ENCODE measurements around the gene SEMA3D. TPM values are rescaled to one million over a fixed set of nuclear protein-coding genes. Genes with fewer than 3 reads are reported as not detected.

Gene SEMA3D
- total RNA-seq, result 1.4 TPM

- peak; percentile 51 for DNase-seq (ENCODE audit: low spot score)
Measured at GRCh38 chr7:85186521-85187241, at the start of gene SEMA3D. Gene SEMA3D (minus strand): TSS chr7:85187056. CDS start chr7:85121891, 65,165 bp downstream.

DNA sequence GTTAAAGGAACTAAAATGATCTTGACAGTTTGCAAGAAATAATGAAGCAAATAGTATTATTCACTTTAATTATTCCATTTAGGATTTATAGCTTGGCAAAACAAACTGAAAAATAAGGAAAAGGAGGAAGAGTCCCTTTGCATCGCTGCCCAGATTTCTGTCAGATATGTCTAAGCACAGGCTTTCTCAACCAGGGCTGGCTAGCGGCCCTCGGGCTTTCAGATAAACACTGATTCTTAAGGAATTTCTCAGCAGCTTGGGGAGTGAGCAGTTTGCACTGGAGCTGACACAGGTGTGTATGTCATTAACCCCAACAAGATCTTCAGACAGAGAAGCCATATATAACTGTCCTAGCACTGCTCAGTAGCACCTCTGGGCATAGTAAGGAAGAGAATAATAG lies 47.9 kb upstream of the SEMA3D start:
- DNase-seq (ENCODE audit: low spot score), result no peak

- no peak for DNase-seq (ENCODE audit: low spot score)
Measured at GRCh38 chr7:85232068-85232467, 45.2 kb upstream of the SEMA3D start.

GRCh38 chr7:85230623-85231022 lies 43.8 kb upstream of the SEMA3D start:
- no peak for DNase-seq (ENCODE audit: low spot score)

- DNase-seq (ENCODE audit: low spot score), result no peak
Measured at GRCh38 chr7:85229544-85229943, 42.7 kb upstream of the SEMA3D start.

- DNase-seq (ENCODE audit: low spot score), result no peak
Measured at GRCh38 chr7:85226361-85227085, 39.7 kb upstream of the SEMA3D start.

DNA sequence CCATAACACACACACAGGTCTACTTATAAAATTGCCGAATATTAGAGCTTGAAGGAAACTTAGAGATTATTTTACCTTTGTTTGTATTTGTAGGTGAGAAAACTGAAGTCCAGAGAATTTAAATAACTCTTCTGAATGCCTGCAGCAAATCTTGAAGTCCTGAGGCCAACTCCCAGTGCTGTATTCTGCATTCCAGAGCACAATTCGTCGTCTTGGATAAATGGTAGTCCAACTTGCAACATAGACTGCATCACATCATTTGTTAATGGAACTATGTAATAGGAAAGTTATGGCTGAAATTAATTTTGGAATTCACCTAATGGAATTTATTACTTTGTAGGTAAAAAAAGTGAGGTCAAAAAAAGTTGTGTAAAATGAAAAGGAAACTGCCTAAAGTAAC lies 37.3 kb upstream of the SEMA3D start:
- DNase-seq (ENCODE audit: low spot score), result no peak

GRCh38 chr7:85222522-85222921 lies 35.7 kb upstream of the SEMA3D start:
- no peak for DNase-seq (ENCODE audit: low spot score)

- no peak for DNase-seq (ENCODE audit: low spot score)
Measured at GRCh38 chr7:85221796-85222195, 34.9 kb upstream of the SEMA3D start.

DNA sequence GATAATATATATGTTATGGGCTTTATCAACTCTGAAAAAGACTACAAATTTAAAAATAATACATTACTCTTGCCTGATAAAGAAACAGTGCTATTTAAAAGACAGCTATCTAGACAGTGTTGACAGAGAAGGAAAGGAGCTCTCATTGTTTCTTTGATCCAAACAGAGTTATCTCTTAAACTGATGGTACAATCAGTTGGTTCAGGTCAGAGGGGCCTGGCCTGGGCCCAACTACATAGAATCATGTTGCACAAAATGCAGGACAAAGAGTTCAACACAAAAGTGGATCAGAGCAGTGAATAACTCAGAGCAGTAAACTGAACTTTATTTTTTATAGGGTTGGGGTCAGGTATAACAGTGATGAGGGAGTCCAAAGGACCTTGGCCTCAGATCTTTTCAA lies 33.8 kb upstream of the SEMA3D start:
- DNase-seq (ENCODE audit: low spot score), result no peak

DNA sequence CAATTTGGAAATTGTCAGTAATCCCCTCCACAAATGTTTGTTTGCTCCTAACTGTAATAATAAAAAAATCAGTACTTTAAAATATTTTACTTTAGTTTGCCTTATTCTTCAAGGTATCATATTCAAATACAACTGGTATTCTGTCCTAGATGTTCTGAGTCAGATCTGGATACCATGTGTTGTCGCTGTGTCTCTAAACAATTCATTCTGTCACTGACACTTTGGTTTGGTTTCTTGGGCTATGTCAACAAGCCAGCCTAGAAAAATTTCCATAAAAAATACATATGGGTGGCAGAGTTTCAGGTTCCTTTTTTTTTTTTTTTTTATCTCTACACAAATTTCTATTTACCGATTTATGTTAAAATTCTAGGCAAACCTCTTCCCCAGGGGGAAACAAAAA lies 33.2 kb upstream of the SEMA3D start:
- no peak for DNase-seq (ENCODE audit: low spot score)

- DNase-seq (ENCODE audit: low spot score), result no peak
Measured at GRCh38 chr7:85217085-85217484, 30.2 kb upstream of the SEMA3D start.

- DNase-seq (ENCODE audit: low spot score), result no peak
Measured at GRCh38 chr7:85215098-85215497, 28.2 kb upstream of the SEMA3D start.

GRCh38 chr7:85213500-85213899 lies 26.6 kb upstream of the SEMA3D start:
- DNase-seq (ENCODE audit: low spot score), result no peak

DNA sequence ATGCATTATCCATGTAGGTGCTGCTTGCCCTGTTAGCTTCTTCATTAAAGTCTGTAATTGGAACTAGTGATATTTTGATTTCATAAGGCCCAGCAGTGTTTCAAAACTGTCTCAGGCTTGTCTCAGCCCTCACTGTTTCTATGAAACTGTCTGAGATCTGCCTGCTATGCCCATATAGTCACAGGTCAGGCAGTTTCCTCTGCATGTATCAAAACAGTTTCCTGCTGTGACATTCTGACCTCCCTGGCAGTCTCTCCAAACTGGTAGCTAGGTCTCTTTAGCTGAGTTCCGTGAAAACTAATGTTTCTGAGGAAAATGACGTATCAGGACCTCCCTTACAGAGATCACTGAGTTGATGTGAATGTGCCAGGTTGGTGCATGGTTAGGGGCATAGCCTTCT lies 18.9 kb upstream of the SEMA3D start:
- no peak for DNase-seq (ENCODE audit: low spot score)

GRCh38 chr7:85204496-85204895 lies 17.6 kb upstream of the SEMA3D start:
- DNase-seq (ENCODE audit: low spot score), result no peak

GRCh38 chr7:85204061-85204460 lies 17.2 kb upstream of the SEMA3D start:
- DNase-seq (ENCODE audit: low spot score), result no peak

GRCh38 chr7:85201209-85201608 lies 14.4 kb upstream of the SEMA3D start:
- DNase-seq (ENCODE audit: low spot score), result no peak

DNA sequence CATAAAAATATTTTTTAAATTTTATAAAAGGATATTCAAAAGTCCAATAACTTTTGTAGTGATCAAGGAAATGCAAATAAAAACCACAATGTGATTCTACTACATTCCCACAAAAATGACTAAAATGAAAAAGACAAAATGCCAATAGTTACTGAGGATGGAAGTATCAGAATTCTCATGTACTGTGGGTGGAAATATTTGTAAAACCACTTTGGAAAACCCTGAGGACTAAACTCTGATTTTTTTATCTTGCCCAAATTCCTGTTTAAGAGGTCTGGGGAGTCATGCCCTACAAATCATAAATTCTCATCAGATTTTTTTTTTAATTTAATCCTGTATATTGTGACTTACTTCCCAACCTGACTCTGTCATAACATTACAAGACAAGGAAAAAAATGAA lies 9.8 kb upstream of the SEMA3D start:
- no peak for DNase-seq (ENCODE audit: low spot score)

GRCh38 chr7:85191383-85191782 lies 4.5 kb upstream of the SEMA3D start:
- DNase-seq (ENCODE audit: low spot score), result no peak

DNA sequence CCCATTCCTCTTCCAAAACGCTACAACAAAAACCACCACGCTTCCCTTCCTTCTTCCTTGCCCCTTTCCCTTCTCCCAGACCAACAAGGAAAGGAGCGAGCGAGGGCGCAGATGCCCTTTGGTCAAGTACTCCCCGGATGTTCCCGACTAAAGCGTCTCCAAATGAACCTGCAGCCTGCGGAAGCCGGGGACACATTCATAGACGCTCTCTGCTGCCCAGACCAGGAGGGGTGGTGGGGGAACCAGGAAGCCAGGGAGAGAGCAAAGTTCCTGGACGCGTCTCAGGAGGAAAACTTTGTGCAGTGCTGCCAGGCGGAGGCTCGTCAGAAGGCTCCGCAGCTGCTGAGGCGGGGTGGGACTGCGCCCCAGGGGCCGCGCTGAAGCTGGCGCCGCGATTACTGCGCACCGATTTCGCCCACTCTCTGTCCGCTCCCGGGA lies 754 bp downstream of the SEMA3D start:
- DNase-seq (ENCODE audit: low spot score), result peak; percentile 11

DNA sequence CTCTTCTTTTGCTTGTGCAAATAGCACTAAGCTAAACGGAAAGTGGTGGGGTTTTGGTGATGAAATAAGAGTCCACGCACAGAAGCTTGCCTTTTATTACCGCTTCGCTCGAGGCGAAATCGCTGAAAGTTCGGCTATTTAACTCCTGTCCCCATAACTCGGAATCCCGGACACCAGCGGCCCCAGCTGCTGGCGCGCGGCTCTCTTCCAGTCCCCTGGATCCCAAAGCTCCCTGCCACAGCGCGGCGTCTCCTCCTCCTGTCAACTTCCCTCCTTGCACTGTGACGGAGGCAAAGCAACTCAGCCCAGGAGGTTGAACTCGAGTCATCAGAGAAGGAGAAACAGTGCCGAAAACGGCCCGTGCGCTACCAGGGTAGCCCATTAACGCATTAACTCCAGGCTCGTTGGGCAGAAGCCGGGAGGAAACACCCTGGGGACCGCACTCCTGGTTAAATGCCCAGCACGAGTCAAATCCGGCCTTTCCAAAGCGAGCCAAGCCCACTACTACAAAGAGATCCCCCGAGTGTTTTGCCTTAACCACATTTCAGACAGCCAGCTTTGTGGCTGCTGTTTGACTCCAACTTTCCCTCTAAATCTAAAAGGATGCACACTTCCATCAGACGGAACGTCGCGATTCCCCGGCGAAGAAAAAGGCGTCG lies 1.3 kb downstream of the SEMA3D start:
- DNase-seq (ENCODE audit: low spot score), result peak; percentile 43

All from mucosa of gallbladder (tissue), 1 donor.